Vagina (tissue), 2 donors: ENCODE data around the gene PRUNE2. TPM values are rescaled to one million over a fixed set of nuclear protein-coding genes. Genes with fewer than 3 reads are reported as not detected.

Experiments
- DNase-seq, 2 donors: peaks; one replicate each; pipeline ENCODE4 v3.0.0-alpha.2; 2017; ENCODE audit errors: extremely low spot score in 2 of 2
- H3K27ac ChIP-seq: fragments of 200-600 bp; sonication (generic); one replicate; pipeline ENCODE4 v1.5.1; 2019
- H3K27me3 ChIP-seq: fragments of 200-600 bp; sonication (generic); one replicate; pipeline ENCODE4 v1.5.1; 2019
- H3K36me3 ChIP-seq, 2 donors: fragments of 200-600 bp; sonication (generic); one replicate each; pipeline ENCODE4 v1.5.1; 2017 to 2019
- H3K4me1 ChIP-seq: fragments of 200-600 bp; sonication (generic); one replicate; pipeline ENCODE4 v1.5.1; 2019
- H3K4me3 ChIP-seq, 2 donors: fragments of 200-600 bp; sonication (generic); 1 replicate in 1 of 2; 2 replicates in 1 of 2; pipeline ENCODE4 v1.5.1; 2016 to 2019
- H3K9me3 ChIP-seq: fragments of 200-600 bp; sonication (generic); one replicate; pipeline ENCODE4 v1.5.1; 2019
- CTCF ChIP-seq, 3 experiments: fragments of 450-650 bp in 2 of 3; fragments of 200-600 bp in 1 of 3; sonication (generic) in 1 of 3; IDR thresholded peaks; one replicate each; pipeline ENCODE4 v1.5.1; 2017 to 2019; ENCODE audit warnings: antibody characterized with exemption in 3 of 3, mild to moderate bottlenecking in 2 of 3, moderate library complexity in 2 of 3
- POLR2A ChIP-seq, 2 donors: fragments of 450-650 bp; IDR thresholded peaks; one replicate each; pipeline ENCODE4 v1.6.1; 2017; ENCODE audit warnings: antibody characterized with exemption in 2 of 2, mild to moderate bottlenecking in 2 of 2, moderate library complexity in 2 of 2
- POLR2AphosphoS5 ChIP-seq, 2 donors: sonication (generic); formaldehyde crosslinking; IDR thresholded peaks; one replicate each; pipeline ENCODE4 v1.9.0; 2017; ENCODE audit warnings: antibody characterized with exemption in 2 of 2, mild to moderate bottlenecking in 2 of 2, low read depth in 1 of 2; ENCODE audit not compliant: insufficient read depth in 1 of 2
- intact Hi-C: fragments of 100-400 bp; cut with DNase I; formaldehyde crosslinking; loops from one replicate; pipeline ENCODE4 v1.15.1; 2023
- total RNA-seq: library from RNA; depleted of rRNA; stranded (reverse); fragments of >200 nt; gene quantifications from one replicate; pipeline ENCODE4 v1.2.3, GENCODE V29; 2016

Gene PRUNE2
- total RNA-seq, 1 donor from 2014 or later: 75.6 TPM

- intact Hi-C loops: no loop called here
- no peak for TF ChIP-seq POLR2A (IDR thresholded peaks at IDR 0.05)
- no peak for TF ChIP-seq POLR2AphosphoS5 (IDR thresholded peaks at IDR 0.05; ENCODE audit: insufficient read depth in 1 of 2, low read depth in 1 of 2)
- TF ChIP-seq CTCF (IDR thresholded peaks at IDR 0.05): no peak
- Histone ChIP-seq H3K27ac (no peak overlapping the region), H3K9me3 (no peaks in the 10 kb centered on the region), H3K4me1 (no peaks in the 10 kb centered on the region), H3K27me3 (no peaks in the 10 kb centered on the region), H3K4me3 (no peak overlapping the region), H3K36me3 (no peaks in the 10 kb centered on the region)
- no peak for DNase-seq
Measured at GRCh38 chr9:76737154-76737902, 168.6 kb downstream of the PRUNE2 start.

GRCh38 chr9:76734716-76735115, 171.2 kb downstream of the PRUNE2 start:
- intact Hi-C loops: no loop called here
- H3K36me3 ChIP-seq: no peaks in the 10 kb centered on the region
- no peaks in the 10 kb centered on the region for H3K27me3 ChIP-seq
- H3K9me3 ChIP-seq: no peaks in the 10 kb centered on the region
- TF ChIP-seq POLR2AphosphoS5 (IDR thresholded peaks at IDR 0.05; ENCODE audit: insufficient read depth in 1 of 2, low read depth in 1 of 2) (no peak), POLR2A (IDR thresholded peaks at IDR 0.05) (no peak), CTCF (IDR thresholded peaks at IDR 0.05) (no peak)
- DNase-seq: no peak
- H3K4me1 ChIP-seq: no peaks in the 10 kb centered on the region
- no peak overlapping the region for H3K4me3 ChIP-seq
- H3K27ac ChIP-seq: no peak overlapping the region

DNA sequence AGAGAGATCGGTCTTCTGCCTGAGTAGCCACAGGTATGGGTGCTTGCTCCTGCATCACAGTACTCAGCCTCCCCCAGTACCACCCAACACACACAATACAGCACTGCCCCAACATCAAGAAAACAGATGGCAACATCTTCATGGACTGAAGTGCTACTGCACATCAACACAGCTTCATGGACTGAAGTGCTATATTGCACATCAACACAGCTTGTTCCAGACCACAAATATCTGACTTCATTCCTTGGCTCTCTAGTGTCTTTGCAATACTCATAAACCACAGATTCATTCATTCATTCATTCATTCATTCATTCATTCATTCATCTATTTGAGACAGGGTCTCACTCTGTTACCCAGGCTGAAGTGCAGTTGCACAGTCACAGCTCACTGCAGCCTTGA, 172.8 kb downstream of the PRUNE2 start:
- DNase-seq: no peak
- no peaks in the 10 kb centered on the region for H3K27me3 ChIP-seq
- H3K36me3 ChIP-seq: no peaks in the 10 kb centered on the region
- H3K4me1 ChIP-seq: no peaks in the 10 kb centered on the region
- intact Hi-C loops: no loop called here
- no peak overlapping the region for H3K27ac ChIP-seq
- TF ChIP-seq POLR2A (IDR thresholded peaks at IDR 0.05) (no peak), CTCF (IDR thresholded peaks at IDR 0.05) (no peak), POLR2AphosphoS5 (IDR thresholded peaks at IDR 0.05; ENCODE audit: insufficient read depth in 1 of 2, low read depth in 1 of 2) (no peak)
- H3K4me3 ChIP-seq: no peak overlapping the region
- no peaks in the 10 kb centered on the region for H3K9me3 ChIP-seq

DNA sequence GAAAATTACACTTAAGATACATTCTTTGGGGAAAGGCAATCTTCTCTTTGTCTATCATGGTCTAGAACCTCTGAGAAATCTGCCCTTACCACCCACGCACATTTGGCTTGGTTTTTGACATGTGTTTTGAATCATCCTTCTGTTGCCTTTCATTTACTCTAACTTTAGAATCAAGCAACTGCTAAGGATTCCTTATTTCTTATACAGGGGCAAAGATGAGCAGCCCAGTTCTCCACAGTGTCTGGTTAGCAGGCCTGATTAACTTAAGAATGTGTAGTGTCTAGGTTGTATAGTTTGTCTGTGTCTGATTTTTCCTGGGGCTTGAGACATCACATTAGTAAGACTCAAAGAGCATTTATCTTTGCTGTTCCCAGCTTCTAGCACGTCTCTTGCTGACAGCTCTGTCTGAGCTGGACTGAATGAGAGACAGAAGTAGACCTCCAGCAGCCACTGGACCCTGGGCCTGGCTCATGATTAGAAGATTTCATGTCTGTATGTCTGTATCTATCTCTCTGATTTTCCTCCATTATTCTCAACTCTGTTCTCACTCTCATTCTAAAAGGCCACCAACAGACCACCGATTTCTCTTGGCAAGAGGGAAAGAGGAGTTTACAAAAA, 173.5 kb downstream of the PRUNE2 start:
- Histone ChIP-seq H3K27me3 (no peaks in the 10 kb centered on the region), H3K36me3 (no peaks in the 10 kb centered on the region), H3K9me3 (no peaks in the 10 kb centered on the region), H3K4me1 (no peaks in the 10 kb centered on the region), H3K4me3 (no peak overlapping the region), H3K27ac (no peak overlapping the region)
- no peak for DNase-seq
- intact Hi-C loops: no loop called here
- TF ChIP-seq POLR2A (IDR thresholded peaks at IDR 0.05) (no peak), CTCF (IDR thresholded peaks at IDR 0.05) (no peak), POLR2AphosphoS5 (IDR thresholded peaks at IDR 0.05; ENCODE audit: insufficient read depth in 1 of 2, low read depth in 1 of 2) (no peak)

DNA sequence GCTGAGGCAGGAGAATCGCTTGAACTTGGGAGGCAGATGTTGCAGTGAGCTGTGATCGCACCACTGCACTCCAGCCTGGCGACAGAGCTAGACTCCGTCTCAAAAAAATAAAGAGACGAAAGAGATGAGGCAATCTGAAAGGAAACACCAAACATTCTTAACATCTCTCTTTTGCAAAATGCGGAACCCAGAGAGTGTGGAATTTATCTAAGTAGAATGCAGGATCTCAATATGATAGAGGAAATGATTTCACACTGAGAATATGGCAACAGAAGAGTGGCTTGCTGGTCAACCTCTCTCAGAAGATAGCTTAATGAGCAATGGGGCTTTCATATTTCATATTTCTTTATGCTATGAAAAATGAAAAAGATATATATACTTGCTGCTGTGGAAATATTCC, 175.1 kb downstream of the PRUNE2 start:
- Histone ChIP-seq H3K36me3 (no peaks in the 10 kb centered on the region), H3K27ac (no peak overlapping the region), H3K27me3 (no peaks in the 10 kb centered on the region), H3K4me3 (no peak overlapping the region), H3K9me3 (no peaks in the 10 kb centered on the region), H3K4me1 (no peaks in the 10 kb centered on the region)
- intact Hi-C loops: no loop called here
- TF ChIP-seq CTCF (IDR thresholded peaks at IDR 0.05) (no peak), POLR2AphosphoS5 (IDR thresholded peaks at IDR 0.05; ENCODE audit: insufficient read depth in 1 of 2, low read depth in 1 of 2) (no peak), POLR2A (IDR thresholded peaks at IDR 0.05) (no peak)
- DNase-seq: no peak
